GM18502 (cell line): ENCODE results near the gene VWA8.
"Not testable (repeated sequence)": the region's sequence is repeated elsewhere in the genome, so short reads cannot be mapped to it uniquely, and the experiment has no call there.

Experiments
- ATAC-seq: cut with Tn5 transposase; IDR thresholded peaks from one replicate; pipeline ENCODE4 v1.9.1; 2021; ENCODE audit warnings: mild to moderate bottlenecking; ENCODE audit not compliant: unreplicated experiment, poor library complexity

VWA8 gene

GRCh38 chr13:41762796-41763195, 198.1 kb downstream of the VWA8 start:
- ATAC-seq, result no peak

- ATAC-seq, result no peak
These were observed 204.6 kb downstream of the VWA8 start for GRCh38 chr13:41756198-41756880.

DNA sequence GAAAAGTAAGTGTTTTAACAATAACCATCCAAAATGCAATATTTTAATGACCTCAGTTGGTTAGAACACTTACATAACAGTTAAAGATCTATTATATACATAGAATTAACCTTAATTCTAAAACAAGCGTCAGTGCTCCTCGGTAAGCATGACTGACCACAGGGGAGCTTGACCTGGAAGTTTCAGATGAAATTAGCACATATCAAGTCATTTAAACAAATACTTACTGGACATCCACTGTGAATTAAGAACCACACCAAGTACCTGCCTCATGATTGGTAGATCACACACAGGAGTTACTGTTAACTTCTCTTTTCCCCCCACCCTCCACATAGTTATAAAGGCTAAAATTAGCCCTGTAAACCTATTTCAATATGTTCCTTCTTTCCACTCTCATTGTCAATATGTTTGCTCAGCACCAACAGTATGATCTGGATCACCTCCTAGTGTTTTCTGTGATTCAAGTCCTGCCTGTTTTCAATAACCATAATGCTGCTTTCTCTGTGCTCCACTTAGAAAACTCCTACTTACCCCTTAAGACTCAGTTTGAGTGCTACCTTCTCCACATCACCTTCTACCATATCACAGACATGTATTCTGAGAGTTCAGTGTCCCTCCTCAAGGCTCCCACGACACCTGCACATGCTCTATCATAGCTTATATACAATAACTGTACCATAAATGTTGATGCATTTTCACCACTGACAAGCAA, 209.0 kb downstream of the VWA8 start:
- no peak for ATAC-seq

GRCh38 chr13:41751277-41751676, 209.6 kb downstream of the VWA8 start:
- no peak for ATAC-seq

DNA sequence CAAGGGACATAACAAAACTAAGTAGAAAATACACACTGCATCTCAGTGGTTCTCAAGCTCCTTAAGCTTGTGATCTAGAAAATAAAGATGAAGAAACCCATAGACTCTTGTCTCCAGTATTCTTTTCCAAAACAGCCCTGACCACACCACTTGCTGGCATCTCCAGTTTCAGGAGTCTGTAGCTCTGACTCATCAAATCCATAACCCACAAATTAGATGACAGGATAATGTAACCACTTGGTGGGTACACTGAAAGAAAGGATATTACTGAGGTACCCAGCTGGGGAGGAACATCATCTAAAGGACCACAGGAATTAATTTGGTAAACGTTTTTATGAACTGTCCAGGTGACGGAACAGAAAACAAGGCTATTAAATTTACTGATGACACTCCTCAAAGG, 214.7 kb downstream of the VWA8 start:
- ATAC-seq, result no peak

DNA sequence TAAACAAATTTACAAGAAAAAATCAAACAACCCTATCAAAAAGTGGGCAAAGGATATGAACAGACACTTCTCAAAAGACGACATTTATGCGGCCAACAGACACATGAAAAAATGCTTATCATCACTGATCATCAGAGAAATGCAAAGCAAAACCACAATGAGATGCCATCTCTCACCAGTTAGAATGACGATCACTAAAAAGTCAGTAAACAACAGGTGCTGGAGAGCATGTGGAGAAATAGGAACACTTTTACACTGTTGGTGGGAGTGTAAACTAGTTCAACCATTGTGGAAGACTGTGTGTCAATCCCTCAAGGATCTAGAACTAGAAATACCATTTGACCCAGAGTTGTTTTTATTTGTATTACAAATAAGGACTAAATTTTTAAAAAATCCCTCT, 215.4 kb downstream of the VWA8 start:
- ATAC-seq, result not testable (repeated sequence)

DNA sequence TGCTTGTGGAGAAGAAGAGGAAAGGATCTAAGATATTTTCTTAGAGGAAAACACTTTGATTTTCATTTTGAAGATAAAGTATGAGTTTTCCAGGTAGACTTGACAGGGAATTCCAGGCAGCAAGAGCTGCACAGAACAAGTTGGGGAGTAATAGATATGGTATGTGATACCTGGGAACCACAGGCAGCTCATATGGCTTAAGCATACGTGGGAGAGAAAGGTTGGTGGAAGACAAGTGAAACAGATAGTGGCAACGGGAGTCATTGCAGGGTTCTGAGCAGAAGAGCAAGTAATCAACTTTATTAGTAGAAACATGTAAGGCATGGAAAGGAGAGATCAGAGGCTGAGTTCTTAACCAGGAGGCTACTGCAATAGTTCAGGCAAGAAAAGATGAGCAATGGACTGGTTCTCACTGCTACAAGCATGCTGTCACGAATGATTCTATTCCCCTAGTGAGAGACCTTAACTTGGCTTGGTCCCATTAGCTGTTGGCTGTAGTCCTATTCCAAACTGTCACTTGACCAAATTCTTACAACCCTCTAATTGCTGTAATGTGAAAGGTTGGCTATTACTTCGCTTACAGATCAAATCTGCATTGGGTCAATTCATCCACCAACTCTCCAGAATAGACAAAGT, 217.9 kb downstream of the VWA8 start:
- ATAC-seq, result no peak

- ATAC-seq, result no peak
These were observed 220.4 kb downstream of the VWA8 start for GRCh38 chr13:41740479-41740878.

DNA sequence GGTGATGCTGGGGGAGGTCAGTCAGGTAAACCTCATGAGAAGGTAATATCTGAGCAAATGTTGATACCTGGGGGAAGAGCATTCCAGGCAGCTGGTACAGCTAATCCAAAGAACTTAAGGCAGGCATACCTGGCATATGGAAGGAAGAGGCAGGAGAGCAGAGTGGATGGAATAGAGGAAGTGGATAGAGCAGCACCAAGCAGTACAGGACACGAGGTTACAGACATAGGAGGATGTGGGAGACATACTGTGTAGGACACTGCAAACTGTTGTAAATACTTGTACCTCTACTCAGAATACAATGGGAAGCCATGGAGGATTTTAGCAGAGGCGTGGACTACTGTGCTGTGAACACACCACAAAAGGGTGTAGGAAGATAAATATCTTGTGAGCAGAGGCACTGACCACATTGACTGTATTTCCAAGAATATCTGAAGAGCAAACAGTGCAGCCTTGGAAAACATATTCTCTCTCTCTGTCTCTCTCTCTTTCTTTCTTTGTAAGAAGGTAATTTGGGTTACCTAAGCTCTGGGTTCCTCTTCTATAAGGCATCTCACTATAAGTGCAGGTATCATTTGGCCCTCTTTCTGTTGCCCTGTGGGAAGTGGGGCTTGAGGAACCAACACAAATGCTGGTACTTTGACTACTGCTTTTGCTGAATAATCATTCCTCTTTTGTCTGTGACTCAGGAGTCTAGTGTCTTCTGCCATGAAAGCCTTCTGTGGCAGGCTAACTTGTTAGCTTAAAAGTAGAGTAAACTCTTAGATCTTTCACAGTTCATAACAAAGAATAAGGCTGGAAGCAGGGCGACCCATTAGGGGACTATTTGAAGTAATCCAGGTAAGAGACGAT, 238.0 kb downstream of the VWA8 start:
- no peak for ATAC-seq

DNA sequence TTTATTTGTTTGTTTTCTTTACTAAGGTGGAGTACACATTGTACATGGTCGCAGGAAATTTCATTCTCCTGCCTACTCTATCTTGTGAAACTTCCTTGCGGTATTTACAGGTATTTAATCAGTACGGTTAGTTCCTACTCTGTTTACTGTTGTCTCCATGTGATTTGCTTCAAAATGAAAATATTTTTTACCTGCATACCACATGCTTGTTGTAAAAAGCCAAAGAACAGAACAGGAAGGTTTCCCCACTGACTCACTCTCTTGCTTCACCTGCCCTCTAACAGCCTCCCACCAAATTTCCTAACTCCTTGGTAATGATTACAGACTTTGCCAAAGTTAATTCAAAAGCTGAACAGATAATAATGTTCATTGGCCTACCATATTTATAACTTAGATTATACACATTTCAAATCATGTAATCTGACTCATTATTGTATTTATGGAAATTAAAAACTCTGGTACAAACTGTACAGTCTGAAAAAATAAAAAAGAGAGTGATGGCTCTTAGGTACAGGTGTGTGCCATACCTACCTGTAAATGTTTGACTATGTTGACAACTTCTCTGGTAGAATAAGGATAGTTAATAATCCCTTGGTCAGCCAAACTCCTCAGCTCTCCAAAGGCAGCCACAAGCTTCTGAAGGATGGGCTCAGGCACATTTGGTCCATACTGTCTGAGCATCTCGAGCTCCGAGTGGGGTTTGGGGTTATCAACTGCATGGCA, 239.9 kb downstream of the VWA8 start:
- no peak for ATAC-seq

DNA sequence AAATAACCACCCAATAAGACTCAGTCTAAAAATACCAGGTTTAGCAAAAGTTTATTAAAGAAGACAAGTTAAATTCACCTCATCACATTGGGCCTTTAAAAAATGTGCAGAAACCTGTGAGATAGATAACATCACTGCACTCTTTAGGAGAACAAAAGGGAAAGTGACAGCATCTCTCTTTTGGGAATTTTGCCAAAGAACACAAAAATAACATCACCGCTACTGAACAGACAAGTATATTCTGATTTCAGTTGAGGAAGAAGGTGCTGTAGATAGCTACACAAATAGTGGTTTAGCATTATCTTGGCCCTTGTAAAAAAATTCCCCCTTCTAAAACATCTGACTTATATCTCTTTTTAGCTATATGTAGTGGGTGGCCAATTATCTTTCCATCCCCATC, 244.7 kb downstream of the VWA8 start:
- ATAC-seq, result no peak

- ATAC-seq, result no peak
These were observed 247.5 kb downstream of the VWA8 start for GRCh38 chr13:41713405-41713804.

GRCh38 chr13:41710771-41711170, 250.1 kb downstream of the VWA8 start:
- no peak for ATAC-seq

DNA sequence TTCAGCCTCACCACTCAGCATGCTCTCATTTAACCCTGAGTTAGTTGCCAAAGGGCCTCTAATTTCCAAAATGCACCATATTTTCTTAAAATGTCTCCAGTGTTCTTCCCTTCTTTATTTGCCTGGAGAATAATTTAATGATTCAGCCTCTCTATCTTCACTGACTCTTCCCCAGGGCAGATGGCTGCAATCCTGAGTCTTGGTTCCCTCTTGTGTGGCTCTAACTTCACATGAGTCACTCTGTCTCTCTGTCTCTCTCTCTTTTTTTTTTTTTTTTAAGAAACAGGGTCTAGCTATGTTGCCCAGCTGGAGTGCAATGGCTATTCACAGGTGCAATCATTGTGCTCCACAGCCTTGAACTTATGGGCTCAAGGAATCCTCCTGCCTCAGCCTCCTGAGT, 251.4 kb downstream of the VWA8 start:
- no peak for ATAC-seq

DNA sequence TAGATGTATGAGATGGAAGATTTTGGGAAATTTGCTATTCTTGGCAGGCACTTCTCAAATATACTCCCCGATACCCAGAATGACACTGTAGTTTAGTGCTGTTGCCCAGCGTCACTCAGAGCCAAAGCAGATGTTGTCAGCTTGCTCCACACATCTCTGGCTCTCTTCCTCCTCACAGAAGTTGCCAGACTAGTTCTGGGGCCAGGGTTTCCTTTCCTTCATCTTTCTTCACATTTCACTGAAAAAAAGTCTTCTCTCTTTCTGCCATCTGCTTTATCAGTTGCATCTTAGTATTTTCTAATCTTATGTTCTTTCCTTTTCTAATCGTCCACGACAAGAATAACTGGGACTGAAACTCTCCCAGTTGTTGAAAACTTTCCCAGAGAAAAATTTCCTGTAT, 252.2 kb downstream of the VWA8 start:
- ATAC-seq, result no peak

DNA sequence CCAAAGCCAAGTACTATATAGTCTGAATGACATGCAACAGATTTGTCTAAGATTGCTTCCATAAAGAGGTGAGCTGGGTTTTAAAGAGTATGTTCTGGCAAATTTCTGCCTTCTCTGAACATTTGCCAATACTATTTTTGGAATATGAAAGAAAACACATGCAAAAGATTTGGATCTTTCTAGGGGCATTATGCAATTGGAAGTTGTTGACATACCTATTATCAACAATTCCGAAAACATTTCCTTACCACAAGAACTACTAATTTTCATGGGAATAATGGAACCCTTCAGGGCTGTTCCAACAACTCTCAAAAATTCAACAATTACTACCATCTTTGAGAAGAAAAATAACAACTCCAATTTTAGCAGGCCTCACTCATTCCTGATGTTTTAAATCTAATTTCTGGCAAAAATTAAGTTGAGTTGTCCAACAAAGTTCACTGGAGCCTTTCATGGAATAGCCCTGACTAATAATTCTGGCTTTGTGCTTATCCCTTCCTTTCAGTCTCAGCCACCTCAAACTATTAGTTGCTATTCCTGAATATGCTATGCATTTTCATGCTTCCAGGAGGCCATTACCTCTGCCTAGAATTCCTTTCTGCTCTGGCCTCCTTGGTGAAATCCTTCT, 253.6 kb downstream of the VWA8 start:
- no peak for ATAC-seq

DNA sequence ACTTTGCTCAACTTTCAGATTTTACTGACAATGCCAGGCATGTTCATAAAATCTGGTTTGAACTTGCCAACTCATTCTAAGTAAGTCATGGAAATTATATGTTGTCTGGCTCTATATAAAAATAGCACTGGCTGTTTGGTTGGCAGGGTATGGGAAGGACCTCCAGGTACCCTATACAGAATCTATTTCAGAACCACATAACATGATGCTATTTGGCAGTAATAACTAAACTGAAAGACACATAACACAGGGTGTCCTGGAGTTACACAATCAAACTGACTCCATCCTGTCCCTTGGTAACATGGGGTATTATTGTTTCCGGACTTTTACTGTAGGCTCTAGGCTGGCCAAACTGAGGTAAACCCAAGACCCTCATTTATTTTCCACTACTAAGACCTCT, 254.8 kb downstream of the VWA8 start:
- no peak for ATAC-seq

DNA sequence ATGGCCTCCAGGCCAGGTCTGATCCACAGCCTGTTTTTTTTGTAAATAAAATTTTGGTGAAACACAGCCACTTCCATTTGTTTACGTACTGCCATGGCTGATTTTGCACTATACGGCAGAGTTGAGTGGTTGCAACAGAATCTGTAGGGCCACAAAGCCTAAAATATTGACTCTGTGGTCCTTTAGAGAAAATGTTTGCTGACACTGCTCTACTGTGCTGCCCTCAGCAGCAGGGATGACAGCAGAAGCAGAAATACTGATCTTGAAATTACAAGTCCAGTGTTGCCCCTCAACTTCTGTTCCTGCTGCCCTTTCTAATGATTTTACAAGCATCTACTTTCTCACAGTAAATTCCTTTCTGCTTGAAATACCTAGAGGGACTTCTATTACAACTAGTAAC, 258.4 kb downstream of the VWA8 start:
- ATAC-seq, result no peak

DNA sequence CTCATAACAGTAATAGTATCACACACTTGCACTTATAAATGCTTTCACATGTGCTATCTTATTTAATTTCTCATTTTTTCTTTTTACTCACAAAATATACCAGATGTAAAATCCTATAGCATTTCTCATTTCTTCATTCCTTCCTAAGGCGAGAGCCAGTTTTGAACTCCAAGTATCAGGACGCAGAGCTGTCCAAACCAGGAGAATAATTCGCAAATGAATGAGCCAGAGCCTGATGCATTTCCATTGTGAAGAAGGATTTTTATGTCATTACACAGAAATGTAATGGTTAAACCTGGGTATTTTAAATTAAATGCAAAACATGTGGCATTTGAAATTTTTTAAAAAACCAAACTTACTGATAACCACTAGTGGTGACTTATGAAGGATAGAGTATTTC, 259.2 kb downstream of the VWA8 start:
- ATAC-seq, result no peak
